SKM-1 treated with dmso at 0.1 percent for 144 hours (cell line): ENCODE data around the gene INTS3.

Experiments
- DNase-seq: peaks from one replicate; lab custom pipeline; 2025; ENCODE audit not compliant: unreplicated experiment; lab: John Stamatoyannopoulos, UW

INTS3 gene

GRCh38 chr1:153727463-153728304 is at the start of gene INTS3:
TSS of gene INTS3 (plus strand) at chr1:153728050. CDS start at chr1:153728635, 585 bp downstream.
- DNase-seq = peak; percentile 100

- DNase-seq = no peak
Observed at GRCh38 chr1:153678519-153679336, 49.1 kb upstream of the INTS3 start, which contains the start of gene NPR1. TSS of gene NPR1 (plus strand) at chr1:153678688. CDS start at chr1:153679109, 421 bp downstream.

- no peak for DNase-seq
Observed at GRCh38 chr1:153679337-153680119, 48.3 kb upstream of the INTS3 start.

DNA sequence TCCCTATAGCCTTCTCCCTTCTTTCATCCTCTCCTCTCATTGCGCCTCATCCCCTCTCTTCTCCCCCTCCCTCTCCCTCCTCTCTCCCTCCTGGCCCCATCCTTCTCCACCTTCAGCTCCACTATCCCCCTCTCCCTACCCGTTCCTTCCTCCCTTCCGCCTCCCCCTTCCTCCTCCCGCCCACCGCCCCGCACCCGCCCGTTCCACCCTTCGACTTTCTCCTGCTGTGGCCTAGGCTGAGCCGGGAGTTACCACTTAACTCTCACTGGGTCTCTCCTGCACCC is 47.8 kb upstream of the INTS3 start:
- no peak for DNase-seq

- DNase-seq = no peak
Observed at GRCh38 chr1:153682730-153683129, 45.1 kb upstream of the INTS3 start.

- no peak for DNase-seq
Observed at GRCh38 chr1:153683854-153684253, 44.0 kb upstream of the INTS3 start.

GRCh38 chr1:153684892-153685291 is 43.0 kb upstream of the INTS3 start:
- DNase-seq = no peak

GRCh38 chr1:153685544-153686340 is 42.1 kb upstream of the INTS3 start:
- no peak for DNase-seq

- no peak for DNase-seq
Observed at GRCh38 chr1:153687346-153688125, 40.3 kb upstream of the INTS3 start.

- no peak for DNase-seq
Observed at GRCh38 chr1:153688276-153688675, 39.6 kb upstream of the INTS3 start.

GRCh38 chr1:153688736-153689328 is 39.0 kb upstream of the INTS3 start:
- no peak for DNase-seq

GRCh38 chr1:153693466-153693865 is 34.4 kb upstream of the INTS3 start:
- no peak for DNase-seq

DNA sequence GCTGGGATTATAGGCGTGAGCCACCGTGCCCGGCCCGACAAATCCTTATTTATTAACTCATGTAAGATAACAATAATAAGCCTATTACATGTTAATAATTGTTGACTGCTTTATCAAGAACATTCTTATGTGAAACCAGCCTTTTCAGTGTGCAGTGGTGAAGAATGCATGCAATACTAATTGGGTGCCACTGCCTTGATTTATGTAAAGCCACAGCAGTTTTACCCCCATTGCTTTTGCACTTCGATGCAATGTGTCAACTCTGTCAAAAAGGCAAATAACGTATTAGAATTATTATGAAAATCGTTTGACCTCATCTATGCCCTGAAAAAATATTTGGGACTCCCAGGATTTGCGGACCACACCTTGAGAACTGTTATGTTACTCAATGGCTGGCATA is 31.1 kb upstream of the INTS3 start:
- DNase-seq = no peak

- no peak for DNase-seq
Observed at GRCh38 chr1:153697191-153698019, 30.4 kb upstream of the INTS3 start.

- no peak for DNase-seq
Observed at GRCh38 chr1:153698020-153698922, 29.6 kb upstream of the INTS3 start.

DNA sequence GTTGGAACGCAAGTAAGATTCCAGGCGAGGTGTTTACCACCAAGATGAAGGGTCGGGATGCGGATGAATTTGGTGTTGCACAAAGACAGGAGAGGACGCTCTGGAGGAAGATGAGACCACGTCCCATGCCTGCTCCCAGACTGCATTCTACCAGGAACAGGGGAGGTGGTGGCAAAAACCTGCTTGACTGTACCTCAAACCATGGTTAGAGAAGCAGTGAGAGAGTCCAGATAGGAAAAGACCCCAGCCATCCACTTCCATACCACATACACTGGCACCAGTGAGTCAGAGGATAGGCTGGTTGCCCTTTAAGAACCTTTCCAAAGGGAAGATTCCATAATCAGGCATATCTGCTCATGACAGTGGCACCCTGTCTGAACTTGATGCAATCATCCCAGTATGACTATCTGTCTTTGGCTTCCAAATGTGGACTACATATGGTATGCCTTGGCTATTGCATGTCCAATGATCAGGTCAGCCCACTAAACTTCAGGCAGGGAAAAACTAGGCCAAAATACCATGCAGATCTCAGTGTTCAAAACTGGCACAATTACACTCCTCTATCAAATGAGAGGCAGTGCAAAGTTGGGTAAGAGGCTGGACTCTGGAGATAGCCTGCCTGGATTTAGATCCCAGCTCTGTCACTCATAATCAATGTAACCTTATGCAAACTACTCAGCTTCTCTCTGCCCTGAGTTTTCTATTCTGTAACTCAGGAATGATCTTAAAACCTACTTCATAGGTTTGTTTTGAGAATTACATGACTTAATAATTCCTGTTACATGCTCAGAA is 28.7 kb upstream of the INTS3 start:
- DNase-seq = no peak

- DNase-seq = no peak
Observed at GRCh38 chr1:153699768-153700167, 28.1 kb upstream of the INTS3 start.
